ENCODE results near the gene CMIP.

CMIP gene

GRCh38 chr16:81612351-81613163, 167.9 kb downstream of the CMIP start:
- Histone ChIP-seq H3K27me3 (ENCODE audit: control insufficient read depth, insufficient read depth, low read length) (no peaks in the 10 kb centered on the region), H3K27ac (ENCODE audit: low read depth, low read length) (no peak overlapping the region), H3K4me3 (ENCODE audit: low read length) (no peak overlapping the region), H3K4me1 (ENCODE audit: control insufficient read depth, insufficient read depth, low read length) (peaks cover 11% of the 10 kb centered on the region), H3K9ac (ENCODE audit: low read length) (no peak overlapping the region), H3K36me3 (ENCODE audit: control insufficient read depth, insufficient read depth, low read length) (no peaks in the 10 kb centered on the region)

GRCh38 chr16:81614171-81614570, 169.6 kb downstream of the CMIP start:
- Histone ChIP-seq H3K9ac (ENCODE audit: low read length) (no peak overlapping the region), H3K4me1 (ENCODE audit: control insufficient read depth, insufficient read depth, low read length) (peaks cover 11% of the 10 kb centered on the region), H3K36me3 (ENCODE audit: control insufficient read depth, insufficient read depth, low read length) (no peaks in the 10 kb centered on the region), H3K27ac (ENCODE audit: low read depth, low read length) (no peak overlapping the region), H3K27me3 (ENCODE audit: control insufficient read depth, insufficient read depth, low read length) (no peaks in the 10 kb centered on the region), H3K4me3 (ENCODE audit: low read length) (no peak overlapping the region)

DNA sequence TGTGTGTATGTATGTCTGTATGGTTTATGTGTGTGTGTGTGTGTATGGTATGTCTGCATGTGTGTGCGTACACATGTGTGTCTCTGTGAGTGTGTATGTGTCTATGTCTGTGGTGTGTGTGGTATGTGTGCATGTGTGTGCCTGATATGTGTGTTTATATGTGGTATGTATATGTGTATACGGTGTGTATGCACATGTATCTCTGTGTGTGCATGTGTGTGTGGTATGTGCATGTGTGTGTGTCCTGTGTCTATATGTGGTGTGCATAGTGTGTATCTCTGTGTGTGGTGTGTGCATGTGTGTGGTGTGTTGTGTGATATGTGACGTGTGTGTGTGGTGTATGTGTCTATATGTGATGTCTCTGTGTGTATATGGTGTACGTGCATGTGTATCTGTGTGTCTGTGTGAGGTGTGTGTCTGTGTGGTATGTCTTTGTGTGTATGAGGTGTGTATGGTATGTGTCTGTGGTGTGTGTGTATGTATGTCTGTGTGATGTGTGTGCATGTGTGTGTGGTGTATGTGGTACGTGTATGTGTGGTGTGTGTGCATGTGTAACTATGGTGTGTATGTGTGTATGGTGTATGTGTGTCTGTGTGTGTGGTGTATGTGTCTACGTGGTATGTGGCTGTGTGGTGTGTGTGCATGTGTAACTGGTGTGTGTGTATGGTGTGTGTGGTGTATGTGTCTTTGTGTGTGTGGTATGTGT, 170.2 kb downstream of the CMIP start:
- no peaks in the 10 kb centered on the region for H3K36me3 ChIP-seq (ENCODE audit: control insufficient read depth, insufficient read depth, low read length)
- no peaks in the 10 kb centered on the region for H3K27me3 ChIP-seq (ENCODE audit: control insufficient read depth, insufficient read depth, low read length)
- peaks cover 11% of the 10 kb centered on the region for H3K4me1 ChIP-seq (ENCODE audit: control insufficient read depth, insufficient read depth, low read length)
- H3K9ac ChIP-seq (ENCODE audit: low read length), result no peak overlapping the region
- no peak overlapping the region for H3K27ac ChIP-seq (ENCODE audit: low read depth, low read length)
- H3K4me3 ChIP-seq (ENCODE audit: low read length), result no peak overlapping the region

DNA sequence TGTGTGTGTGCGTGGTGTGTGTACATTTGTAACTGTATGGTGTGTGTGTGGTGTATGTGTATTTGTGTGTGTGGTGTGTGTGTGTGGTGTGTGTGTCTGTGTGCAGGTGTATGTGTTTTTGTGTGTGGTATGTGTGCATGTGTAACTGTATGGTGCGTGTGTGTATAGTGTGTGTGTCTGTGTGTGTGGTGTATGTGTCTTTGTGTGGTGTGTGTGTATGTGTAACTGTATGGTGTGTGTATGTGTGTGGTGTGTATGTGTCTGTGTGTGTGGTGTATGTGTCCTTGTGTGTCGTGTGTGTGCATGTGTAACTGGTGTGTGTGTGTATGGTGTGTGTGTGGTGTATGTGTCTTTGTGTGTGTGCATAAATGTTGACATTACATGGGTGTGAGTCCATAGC, 170.8 kb downstream of the CMIP start:
- Histone ChIP-seq H3K4me1 (ENCODE audit: control insufficient read depth, insufficient read depth, low read length) (peaks cover 9% of the 10 kb centered on the region), H3K27ac (ENCODE audit: low read depth, low read length) (no peak overlapping the region), H3K4me3 (ENCODE audit: low read length) (no peak overlapping the region), H3K9ac (ENCODE audit: low read length) (no peak overlapping the region), H3K27me3 (ENCODE audit: control insufficient read depth, insufficient read depth, low read length) (no peaks in the 10 kb centered on the region), H3K36me3 (ENCODE audit: control insufficient read depth, insufficient read depth, low read length) (no peaks in the 10 kb centered on the region)

DNA sequence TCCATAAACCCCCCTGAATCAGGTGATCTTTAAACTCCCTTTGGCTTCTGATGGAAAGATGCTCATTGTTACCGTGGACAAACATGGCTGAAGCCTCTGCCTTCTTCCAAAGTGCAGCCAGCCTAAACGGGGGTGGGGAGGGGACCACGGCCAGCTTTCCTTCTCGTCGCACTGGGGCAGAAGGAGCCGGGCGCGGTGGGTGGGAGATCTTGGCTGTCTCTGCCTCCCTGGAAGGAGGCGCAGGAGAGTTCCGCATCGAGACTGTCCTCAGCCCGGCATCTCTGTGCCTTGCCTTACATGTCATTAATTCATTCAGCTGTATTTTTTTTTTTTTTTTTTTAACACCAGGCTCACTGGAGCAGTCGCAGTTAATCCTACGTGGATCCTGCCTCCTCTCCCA, 171.2 kb downstream of the CMIP start:
- Histone ChIP-seq H3K27ac (ENCODE audit: low read depth, low read length) (no peak overlapping the region), H3K27me3 (ENCODE audit: control insufficient read depth, insufficient read depth, low read length) (no peaks in the 10 kb centered on the region)

GRCh38 chr16:81616321-81617020, 171.9 kb downstream of the CMIP start:
- peaks cover 6% of the 10 kb centered on the region for H3K4me1 ChIP-seq (ENCODE audit: control insufficient read depth, insufficient read depth, low read length)
- H3K27me3 ChIP-seq (ENCODE audit: control insufficient read depth, insufficient read depth, low read length), result no peaks in the 10 kb centered on the region
- H3K27ac ChIP-seq (ENCODE audit: low read depth, low read length), result no peak overlapping the region
- H3K36me3 ChIP-seq (ENCODE audit: control insufficient read depth, insufficient read depth, low read length), result no peaks in the 10 kb centered on the region
- H3K9ac ChIP-seq (ENCODE audit: low read length), result no peak overlapping the region
- no peak overlapping the region for H3K4me3 ChIP-seq (ENCODE audit: low read length)

More for the DNA sequence above, 171.2 kb downstream of the CMIP start:
- Histone ChIP-seq H3K4me3 (ENCODE audit: low read length) (no peak overlapping the region), H3K4me1 (ENCODE audit: control insufficient read depth, insufficient read depth, low read length) (peaks cover 6% of the 10 kb centered on the region), H3K9ac (ENCODE audit: low read length) (no peak overlapping the region), H3K36me3 (ENCODE audit: control insufficient read depth, insufficient read depth, low read length) (no peaks in the 10 kb centered on the region)

DNA sequence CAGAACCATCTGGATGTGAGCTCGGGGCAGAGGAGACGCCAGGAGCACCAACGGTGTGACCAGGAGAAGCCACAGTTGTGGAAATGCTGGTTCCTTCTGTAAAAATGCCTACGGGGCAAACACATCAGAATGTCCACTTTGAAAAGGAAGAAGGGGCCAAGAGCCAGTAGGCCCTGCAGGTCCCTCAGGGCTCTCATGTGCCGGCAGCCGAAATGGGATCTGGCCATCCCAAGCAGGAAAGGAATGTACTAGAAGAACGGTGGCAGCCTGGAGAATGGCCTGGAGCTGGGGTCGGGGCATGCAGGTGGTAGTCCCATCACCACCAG, 172.4 kb downstream of the CMIP start:
- H3K27ac ChIP-seq (ENCODE audit: low read depth, low read length), result no peak overlapping the region
- H3K36me3 ChIP-seq (ENCODE audit: control insufficient read depth, insufficient read depth, low read length), result no peaks in the 10 kb centered on the region
- no peaks in the 10 kb centered on the region for H3K27me3 ChIP-seq (ENCODE audit: control insufficient read depth, insufficient read depth, low read length)
- H3K4me1 ChIP-seq (ENCODE audit: control insufficient read depth, insufficient read depth, low read length), result peaks cover 6% of the 10 kb centered on the region
- H3K9ac ChIP-seq (ENCODE audit: low read length), result no peak overlapping the region
- H3K4me3 ChIP-seq (ENCODE audit: low read length), result no peak overlapping the region

DNA sequence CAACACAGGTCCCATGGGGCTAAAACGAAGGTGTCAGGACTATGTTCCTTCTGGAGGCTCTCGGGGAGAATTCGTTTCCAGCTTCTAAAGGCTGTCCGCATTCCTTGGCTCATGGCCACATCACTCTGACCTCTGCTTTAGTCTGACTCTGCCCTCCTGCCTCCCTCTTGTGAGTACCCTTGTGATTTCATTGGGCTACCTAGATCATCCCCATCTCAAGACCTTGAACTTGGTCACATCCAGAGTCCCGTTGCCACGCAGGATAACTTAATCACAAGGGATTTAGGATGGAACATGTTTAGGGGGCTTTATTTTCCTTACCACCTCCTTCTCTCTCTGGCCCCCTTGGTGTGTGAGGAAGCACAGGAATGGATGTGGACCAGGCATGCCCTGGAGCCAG, 173.6 kb downstream of the CMIP start:
- H3K36me3 ChIP-seq (ENCODE audit: control insufficient read depth, insufficient read depth, low read length), result no peaks in the 10 kb centered on the region
- peaks cover 4% of the 10 kb centered on the region for H3K4me1 ChIP-seq (ENCODE audit: control insufficient read depth, insufficient read depth, low read length)
- H3K27ac ChIP-seq (ENCODE audit: low read depth, low read length), result no peak overlapping the region
- no peak overlapping the region for H3K9ac ChIP-seq (ENCODE audit: low read length)
- H3K4me3 ChIP-seq (ENCODE audit: low read length), result no peak overlapping the region
- no peaks in the 10 kb centered on the region for H3K27me3 ChIP-seq (ENCODE audit: control insufficient read depth, insufficient read depth, low read length)

DNA sequence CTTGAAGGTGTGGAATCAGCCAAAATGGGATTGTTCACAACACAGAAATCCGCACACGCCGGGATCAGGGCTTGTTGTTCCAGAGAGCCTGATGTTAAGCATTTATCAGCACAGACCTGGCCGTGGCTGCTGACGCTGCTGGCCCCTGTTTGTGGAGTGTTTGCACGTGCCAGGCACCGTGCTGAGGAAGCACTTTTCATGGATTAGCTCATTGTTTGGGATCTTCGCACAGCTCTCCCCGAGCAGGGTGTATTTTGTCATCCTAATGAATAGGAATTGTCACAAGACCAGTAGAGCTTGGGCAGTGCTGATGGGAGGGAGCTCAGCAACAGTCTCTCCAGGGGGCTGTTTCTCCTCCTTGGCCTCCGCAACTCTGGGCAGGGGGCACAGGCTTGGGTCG, 174.1 kb downstream of the CMIP start:
- H3K27ac ChIP-seq (ENCODE audit: low read depth, low read length), result no peak overlapping the region
- no peaks in the 10 kb centered on the region for H3K36me3 ChIP-seq (ENCODE audit: control insufficient read depth, insufficient read depth, low read length)
- no peak overlapping the region for H3K4me3 ChIP-seq (ENCODE audit: low read length)
- H3K9ac ChIP-seq (ENCODE audit: low read length), result no peak overlapping the region
- H3K4me1 ChIP-seq (ENCODE audit: control insufficient read depth, insufficient read depth, low read length), result peaks cover 4% of the 10 kb centered on the region
- H3K27me3 ChIP-seq (ENCODE audit: control insufficient read depth, insufficient read depth, low read length), result no peaks in the 10 kb centered on the region

DNA sequence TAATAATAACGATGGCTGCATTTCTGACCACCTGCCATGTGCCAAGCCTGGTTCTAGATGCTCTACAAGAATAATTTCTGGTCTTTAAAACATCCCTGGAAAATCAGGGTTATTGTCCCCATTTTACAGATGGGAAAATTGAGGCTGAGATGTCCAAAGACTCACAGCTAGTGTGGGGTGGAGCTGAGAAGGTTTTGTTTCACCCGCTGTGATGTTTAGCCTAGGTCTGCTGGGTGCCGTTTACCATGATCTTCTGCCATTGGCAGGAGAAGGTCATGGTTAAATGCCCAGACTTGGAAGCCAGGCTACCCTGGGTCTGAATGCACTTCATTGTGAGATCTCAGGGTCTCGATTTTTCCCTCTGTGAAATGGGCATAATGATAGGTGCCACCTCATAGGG, 175.4 kb downstream of the CMIP start:
- Histone ChIP-seq H3K27me3 (ENCODE audit: control insufficient read depth, insufficient read depth, low read length) (no peaks in the 10 kb centered on the region), H3K36me3 (ENCODE audit: control insufficient read depth, insufficient read depth, low read length) (no peaks in the 10 kb centered on the region), H3K4me3 (ENCODE audit: low read length) (no peak overlapping the region), H3K4me1 (ENCODE audit: control insufficient read depth, insufficient read depth, low read length) (peaks cover 4% of the 10 kb centered on the region), H3K9ac (ENCODE audit: low read length) (no peak overlapping the region), H3K27ac (ENCODE audit: low read depth, low read length) (no peak overlapping the region)

DNA sequence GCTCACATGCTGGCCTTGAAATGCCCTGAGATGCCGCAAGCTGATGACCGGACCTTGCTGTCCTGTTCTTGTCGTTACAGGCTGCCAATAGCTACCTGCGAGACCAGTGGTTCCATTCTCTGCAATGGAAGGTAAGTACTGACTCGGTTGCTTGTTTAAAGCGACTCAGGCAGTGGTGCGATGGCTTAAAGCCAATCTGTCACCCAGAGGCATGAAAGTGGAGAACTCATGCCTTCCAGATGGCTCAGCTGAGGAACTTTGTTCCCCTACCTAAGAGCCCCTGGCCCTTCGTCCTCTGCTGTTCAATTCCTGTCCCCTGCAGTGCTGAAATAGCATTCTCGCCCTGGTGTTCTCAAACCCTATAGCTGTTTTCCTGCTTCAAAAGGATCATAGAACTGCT, 176.2 kb downstream of the CMIP start:
- Histone ChIP-seq H3K4me3 (ENCODE audit: low read length) (no peak overlapping the region), H3K9ac (ENCODE audit: low read length) (no peak overlapping the region), H3K27me3 (ENCODE audit: control insufficient read depth, insufficient read depth, low read length) (no peaks in the 10 kb centered on the region), H3K36me3 (ENCODE audit: control insufficient read depth, insufficient read depth, low read length) (no peaks in the 10 kb centered on the region), H3K27ac (ENCODE audit: low read depth, low read length) (no peak overlapping the region), H3K4me1 (ENCODE audit: control insufficient read depth, insufficient read depth, low read length) (peaks cover 10% of the 10 kb centered on the region)

- Histone ChIP-seq H3K27ac (ENCODE audit: low read depth, low read length) (no peak overlapping the region), H3K9ac (ENCODE audit: low read length) (no peak overlapping the region), H3K27me3 (ENCODE audit: control insufficient read depth, insufficient read depth, low read length) (no peaks in the 10 kb centered on the region), H3K36me3 (ENCODE audit: control insufficient read depth, insufficient read depth, low read length) (no peaks in the 10 kb centered on the region), H3K4me3 (ENCODE audit: low read length) (no peak overlapping the region), H3K4me1 (ENCODE audit: control insufficient read depth, insufficient read depth, low read length) (peaks cover 13% of the 10 kb centered on the region)
Observed at GRCh38 chr16:81621496-81621895, 176.9 kb downstream of the CMIP start.

Measured in rectal smooth muscle tissue (tissue), 1 donor.